Stimulated activated CD4-positive, alpha-beta T cell treated with anti-CD3 and anti-CD28 coated beads, Interleukin-1b, Interleukin-23, amount 100 ng/mL, for 48 hours (primary cell): ENCODE data around the gene ITM2B.
"Not testable (repeated sequence)": the region's sequence is repeated elsewhere in the genome, so short reads cannot be mapped to it uniquely, and the experiment has no call there.

Experiments
- DNase-seq: peaks from one replicate; pipeline ENCODE4 v3.0.0-alpha.2; 2020

Gene ITM2B

GRCh38 chr13:48230541-48230940, 2.5 kb upstream of the ITM2B start:
- no peak for DNase-seq

GRCh38 chr13:48231080-48231479, 1.9 kb upstream of the ITM2B start:
- no peak for DNase-seq

DNA sequence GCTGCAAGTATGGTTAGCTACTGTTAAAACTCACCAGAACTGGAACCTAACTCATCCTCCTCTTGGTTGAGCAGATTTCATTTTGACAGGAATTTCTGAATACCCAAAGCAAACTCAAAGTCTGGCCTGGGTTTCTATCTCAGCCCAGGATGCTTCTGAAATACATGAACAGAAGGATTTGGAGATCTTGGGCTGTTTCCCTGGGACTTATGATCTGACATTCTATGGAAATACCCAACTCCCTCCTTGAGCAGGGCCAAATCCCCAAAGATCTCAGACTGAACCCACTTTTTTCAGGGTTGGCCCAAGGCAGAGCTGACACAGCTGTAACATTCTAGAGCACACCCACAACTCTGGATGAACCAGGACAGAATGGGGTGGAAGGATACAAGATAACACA, 1.1 kb upstream of the ITM2B start:
- DNase-seq, result no peak

DNA sequence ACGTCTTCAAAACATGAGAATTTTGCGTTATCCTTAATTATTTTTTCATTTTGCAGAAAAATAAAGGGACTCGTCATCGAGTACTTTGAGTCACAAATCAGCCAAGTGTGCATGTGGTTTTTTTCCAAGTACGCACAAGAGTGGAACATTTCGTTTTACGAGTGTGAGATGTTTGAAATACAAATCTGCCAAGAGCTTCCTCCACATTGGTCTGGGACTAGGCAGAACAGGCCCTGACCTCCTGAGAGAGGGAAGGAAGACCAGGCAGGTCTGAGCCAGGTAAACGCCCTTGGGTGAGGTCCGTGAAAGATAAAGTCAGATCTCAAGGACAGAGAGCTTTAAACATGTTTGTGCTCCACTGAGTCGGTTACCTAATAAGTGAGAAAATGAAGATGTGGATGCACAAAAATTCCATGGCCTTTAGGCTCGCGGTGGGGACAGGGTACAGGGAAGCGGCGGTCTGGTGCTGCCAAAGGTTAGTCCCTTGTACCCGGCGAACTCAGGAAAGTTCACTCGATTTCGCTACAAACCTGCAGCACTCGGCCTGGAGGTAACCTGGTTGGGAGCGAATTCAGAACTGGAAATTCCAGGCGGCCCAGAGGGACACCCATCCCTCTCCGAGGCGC, 473 bp upstream of the ITM2B start:
- no peak for DNase-seq

- DNase-seq, result no peak
Measured at GRCh38 chr13:48233889-48234488, 983 bp downstream of the ITM2B start.

DNA sequence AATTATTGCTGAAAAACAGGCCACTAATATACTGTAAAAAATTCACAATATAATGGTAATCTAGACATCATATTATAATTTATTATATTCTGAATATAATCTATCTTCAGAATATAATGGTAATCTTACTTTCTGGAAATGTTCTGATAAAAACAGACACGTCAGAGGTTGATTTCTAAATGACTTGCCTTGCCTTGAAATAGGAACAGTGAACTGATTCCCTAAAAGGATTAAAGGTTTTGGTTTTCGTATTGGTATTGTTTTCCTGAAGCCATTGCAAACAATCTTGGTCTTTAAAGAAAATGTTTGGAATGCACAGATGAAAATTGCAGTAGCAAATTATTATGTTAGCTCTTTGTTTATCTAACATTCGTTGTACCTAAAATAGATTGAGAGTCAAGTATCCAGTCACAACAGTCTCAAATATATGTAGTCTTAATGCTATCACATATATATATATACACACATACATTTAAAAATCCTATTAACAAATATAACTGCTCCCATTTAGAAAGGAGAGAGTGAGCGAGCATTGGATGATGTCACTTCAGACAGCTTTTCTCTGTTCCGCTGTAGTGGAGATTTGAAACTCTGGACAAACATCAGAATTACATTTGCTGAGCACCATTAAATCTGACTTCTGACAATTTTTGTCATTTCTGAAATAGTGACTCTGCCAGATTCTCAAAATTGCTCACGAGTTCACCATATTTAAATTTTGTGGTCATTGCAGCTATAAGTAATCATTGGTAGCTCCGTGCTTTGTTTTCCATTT, 1.7 kb downstream of the ITM2B start:
- DNase-seq, result no peak

DNA sequence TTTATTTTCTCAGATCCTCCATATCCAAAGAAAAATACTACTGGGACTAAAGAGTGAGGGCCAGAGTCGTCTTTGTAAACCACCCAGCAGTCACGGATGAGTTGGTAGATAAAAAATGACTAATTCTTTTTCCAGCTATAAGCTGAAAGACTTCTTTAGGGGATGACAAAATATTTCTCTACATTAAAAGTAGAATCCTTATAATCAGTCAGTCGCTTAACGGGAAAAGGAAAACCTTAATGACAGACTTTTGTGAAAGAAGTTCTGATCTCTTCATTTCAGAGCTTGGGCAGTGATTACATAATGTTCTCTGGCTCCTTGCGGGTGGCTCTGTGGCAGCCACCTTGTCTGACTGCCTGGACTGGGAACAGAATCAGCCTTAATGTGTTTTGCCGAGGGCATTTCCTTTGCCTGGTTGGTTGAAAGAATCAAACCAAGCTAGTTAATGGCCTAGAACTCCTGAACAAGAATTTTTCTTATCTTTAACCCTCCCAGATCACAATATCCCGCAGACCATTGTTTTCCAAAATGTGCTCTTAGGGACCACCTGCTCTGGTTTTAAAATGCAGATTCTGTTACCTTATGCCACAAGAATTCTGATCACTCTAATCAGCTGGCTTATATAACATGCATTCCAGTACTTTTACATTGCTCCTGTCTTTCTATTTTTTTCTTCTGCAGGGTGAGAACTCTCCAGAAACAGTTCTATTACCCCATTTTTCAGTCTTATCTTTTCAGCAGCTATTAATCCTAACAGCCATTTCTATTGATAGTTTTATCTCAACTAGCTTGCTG, 2.5 kb downstream of the ITM2B start:
- DNase-seq, result no peak

GRCh38 chr13:48236528-48237353, 3.7 kb downstream of the ITM2B start:
- DNase-seq, result no peak

DNA sequence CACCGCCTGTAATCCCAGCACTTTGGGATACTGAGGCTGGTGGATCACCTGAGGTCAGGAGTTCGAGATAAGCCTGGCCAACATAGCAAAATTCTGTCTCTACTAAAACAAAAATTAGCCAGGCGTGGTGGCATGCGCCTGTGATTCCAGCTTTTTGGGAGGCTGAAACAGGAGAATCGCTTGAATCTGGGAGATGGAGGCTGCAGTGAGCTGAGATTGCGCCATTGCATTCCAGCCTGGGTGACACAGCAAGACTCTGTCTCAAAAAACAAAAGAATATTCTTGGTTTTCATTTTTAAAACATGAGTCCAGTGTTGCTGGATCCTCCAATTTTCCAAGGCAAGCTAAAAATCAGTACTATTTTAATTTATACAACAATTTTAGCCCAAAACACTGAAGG, 6.4 kb downstream of the ITM2B start:
- not testable (repeated sequence) for DNase-seq

- no peak for DNase-seq
Measured at GRCh38 chr13:48241651-48242050, 8.6 kb downstream of the ITM2B start.

DNA sequence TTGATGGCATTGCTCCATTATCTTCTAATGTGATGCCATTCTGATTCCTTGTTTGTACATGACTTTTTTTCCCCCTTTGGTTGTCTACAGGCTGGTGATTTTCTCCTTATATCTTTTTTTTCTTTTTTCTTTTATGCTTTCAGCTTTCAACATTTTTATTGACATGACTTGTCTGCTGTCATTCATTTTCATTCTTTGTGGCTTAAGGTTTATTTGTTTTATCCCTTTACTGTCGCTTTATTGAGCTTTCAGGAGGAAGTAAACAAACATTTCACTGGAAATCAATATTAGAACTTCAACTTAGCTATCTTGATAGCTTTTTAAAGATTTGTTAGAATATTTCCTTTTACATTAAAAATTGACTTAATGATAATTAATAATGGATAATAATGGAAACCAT, 9.7 kb downstream of the ITM2B start:
- DNase-seq, result no peak

DNA sequence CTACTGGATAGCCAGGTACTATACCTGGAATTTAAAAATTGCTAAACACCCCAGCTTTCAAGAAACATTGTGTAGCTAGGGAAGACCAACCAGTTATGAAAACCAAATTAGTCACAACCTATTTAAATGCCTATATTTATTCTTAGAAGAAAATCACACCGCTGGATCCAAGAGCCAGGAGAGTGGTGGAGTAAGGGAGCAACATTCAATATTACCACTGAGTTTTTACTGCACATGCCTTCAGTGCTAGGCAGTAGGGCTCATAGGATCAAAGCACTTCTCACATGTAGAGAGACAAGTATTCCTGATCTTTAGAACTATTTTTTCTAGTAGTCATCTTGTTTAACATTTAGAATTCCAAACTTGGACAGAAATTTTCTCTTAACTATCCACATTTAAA, 11.2 kb downstream of the ITM2B start:
- DNase-seq, result no peak

- DNase-seq, result no peak
Measured at GRCh38 chr13:48246102-48246501, 13.1 kb downstream of the ITM2B start.

DNA sequence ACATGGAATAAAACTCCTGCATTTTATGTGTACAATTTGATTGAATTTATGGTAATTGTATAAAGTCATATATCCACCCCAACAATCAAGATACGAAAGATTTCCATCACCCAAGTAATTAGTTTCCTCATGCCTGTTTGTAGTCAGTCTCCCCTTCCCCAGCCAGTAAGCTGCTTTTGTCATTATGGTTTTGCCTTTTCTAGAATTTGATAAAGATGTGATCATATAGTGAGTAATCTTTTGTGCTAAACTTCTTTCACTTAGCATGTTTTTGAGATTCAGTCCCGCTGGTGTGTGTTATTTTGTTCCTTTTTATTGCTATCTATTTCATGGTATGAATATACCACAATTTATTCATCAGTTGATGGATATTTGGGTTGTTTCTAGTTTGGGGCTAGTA, 16.0 kb downstream of the ITM2B start:
- DNase-seq, result no peak

- DNase-seq, result no peak
Measured at GRCh38 chr13:48251611-48252081, 18.6 kb downstream of the ITM2B start.

DNA sequence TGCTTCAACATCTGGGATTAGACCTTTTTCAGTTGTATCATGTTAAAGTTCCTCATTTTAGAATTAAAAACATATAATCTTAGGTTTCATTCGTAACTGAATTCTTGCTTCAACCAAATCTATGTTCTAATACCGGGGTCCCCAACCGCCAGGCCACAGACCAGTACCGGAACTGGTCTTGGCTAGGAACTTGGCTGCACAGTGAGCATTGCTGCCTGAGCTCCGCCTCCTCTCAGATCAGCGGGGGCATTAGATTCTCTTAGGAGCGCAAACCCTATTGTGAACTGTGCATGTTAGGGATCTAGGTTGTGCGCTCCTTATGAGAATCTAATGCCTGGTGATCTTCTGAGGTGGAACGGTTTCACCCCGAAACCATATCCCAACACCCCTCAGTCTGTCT, 19.2 kb downstream of the ITM2B start:
- no peak for DNase-seq

DNA sequence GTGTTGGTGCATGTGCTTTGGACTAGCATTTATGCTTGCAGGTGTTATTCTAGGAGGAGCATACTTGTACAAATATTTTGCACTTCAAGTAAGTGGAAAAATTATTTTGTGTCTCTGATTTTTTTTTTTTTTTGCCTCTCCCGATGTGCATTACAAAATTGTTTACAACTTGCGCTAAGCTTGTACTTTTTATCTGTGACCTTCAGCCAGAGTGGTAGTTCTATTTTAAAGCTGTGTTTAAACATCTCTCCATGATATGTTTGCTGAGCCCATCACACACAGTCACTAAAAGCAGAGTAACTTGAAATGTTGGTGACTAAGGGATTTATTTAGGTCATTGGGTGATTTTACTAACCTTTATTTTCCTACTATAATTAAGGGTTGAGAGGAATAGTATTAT, 20.8 kb downstream of the ITM2B start:
- no peak for DNase-seq

DNA sequence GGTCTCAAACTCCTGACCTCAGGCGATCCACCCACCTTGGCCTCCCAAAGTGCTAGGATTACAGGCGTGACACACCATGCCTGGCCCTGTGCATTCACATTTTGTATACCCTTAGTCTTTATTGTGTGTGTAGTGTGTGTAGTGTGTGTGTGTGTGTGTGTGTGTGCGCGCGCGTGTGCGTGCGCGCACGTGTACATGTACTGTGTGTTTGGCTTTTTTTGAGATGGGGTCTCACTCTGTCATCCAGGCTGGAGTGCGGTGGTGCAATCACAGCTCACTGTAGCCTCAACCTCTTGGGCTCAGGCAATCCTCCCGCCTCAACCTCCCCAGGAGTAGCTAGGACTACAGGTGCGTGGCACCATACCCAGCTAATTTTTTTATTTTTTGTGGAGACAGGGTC, 22.1 kb downstream of the ITM2B start:
- DNase-seq, result no peak

- DNase-seq, result no peak
Measured at GRCh38 chr13:48255954-48256353, 22.9 kb downstream of the ITM2B start.

GRCh38 chr13:48258002-48258401, 25.0 kb downstream of the ITM2B start:
- DNase-seq, result no peak

GRCh38 chr13:48258430-48258829, 25.4 kb downstream of the ITM2B start:
- DNase-seq, result no peak

- no peak for DNase-seq
Measured at GRCh38 chr13:48260970-48261369, 28.0 kb downstream of the ITM2B start.

DNA sequence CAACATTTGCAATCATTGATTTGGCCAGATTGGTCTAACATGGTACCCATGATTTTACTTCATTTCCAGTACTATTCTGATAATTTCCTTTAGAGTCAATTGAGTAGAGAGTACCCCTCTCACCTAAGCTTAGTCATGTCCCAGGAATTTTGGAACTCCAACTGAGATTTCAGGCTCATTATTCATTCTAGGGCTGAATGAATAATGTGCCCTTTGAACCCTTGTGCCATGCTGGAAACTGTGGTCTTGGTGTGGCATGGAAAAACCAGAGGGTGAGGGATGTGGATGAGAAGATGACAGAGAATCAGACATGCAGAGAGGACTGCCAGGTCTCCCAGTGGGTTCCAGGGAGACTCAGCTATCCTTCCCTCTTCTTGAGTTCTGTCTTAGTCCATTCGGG, 30.2 kb downstream of the ITM2B start:
- no peak for DNase-seq
